WTC11 (cell line): ENCODE measurements around the gene FRMD8.

Experiments
- ATF2 ChIP-seq: sonication (generic); formaldehyde crosslinking; IDR thresholded peaks from 2 replicates; pipeline ENCODE4 v1.8.1; 2022; ENCODE audit warnings: low read depth, missing genetic modification reagents, borderline replicate concordance
- CREB1 ChIP-seq: sonication (generic); formaldehyde crosslinking; IDR thresholded peaks from 2 replicates; pipeline ENCODE4 v1.8.0; 2023; ENCODE audit warnings: mild to moderate bottlenecking, missing genetic modification reagents
- CTCF ChIP-seq: fragments of 200-600 bp; IDR thresholded peaks from 2 replicates; pipeline ENCODE4 v1.8.0; 2022; ENCODE audit warnings: antibody characterized with exemption
- ELF4 ChIP-seq: sonication (generic); formaldehyde crosslinking; IDR thresholded peaks from 2 replicates; pipeline ENCODE4 v1.8.1; 2022; ENCODE audit warnings: low read depth, mild to moderate bottlenecking, moderate library complexity, missing genetic modification reagents
- ESRRA ChIP-seq: sonication (generic); formaldehyde crosslinking; IDR thresholded peaks from 2 replicates; pipeline ENCODE4 v1.8.1; 2022; ENCODE audit warnings: mild to moderate bottlenecking, missing genetic modification reagents, borderline replicate concordance
- FOXK1 ChIP-seq: sonication (generic); formaldehyde crosslinking; IDR thresholded peaks from 2 replicates; pipeline ENCODE4 v1.8.0; 2022; ENCODE audit warnings: mild to moderate bottlenecking, moderate library complexity, missing genetic modification reagents
- GRHL2 ChIP-seq: fragments of 250-450 bp; sonication (Bioruptor Pico); IDR thresholded peaks from 2 replicates; pipeline ENCODE4 v1.8.0; 2022; ENCODE audit warnings: mild to moderate bottlenecking, moderate library complexity; ENCODE audit not compliant: insufficient replicate concordance, severe bottlenecking
- USF1 ChIP-seq: sonication (generic); formaldehyde crosslinking; IDR thresholded peaks from 2 replicates; pipeline ENCODE4 v1.8.0; 2022; ENCODE audit warnings: mild to moderate bottlenecking, missing genetic modification reagents
- USF2 ChIP-seq: sonication (generic); formaldehyde crosslinking; IDR thresholded peaks from 2 replicates; pipeline ENCODE4 v1.8.1; 2023; ENCODE audit warnings: mild to moderate bottlenecking, missing genetic modification reagents, moderate library complexity

DNA sequence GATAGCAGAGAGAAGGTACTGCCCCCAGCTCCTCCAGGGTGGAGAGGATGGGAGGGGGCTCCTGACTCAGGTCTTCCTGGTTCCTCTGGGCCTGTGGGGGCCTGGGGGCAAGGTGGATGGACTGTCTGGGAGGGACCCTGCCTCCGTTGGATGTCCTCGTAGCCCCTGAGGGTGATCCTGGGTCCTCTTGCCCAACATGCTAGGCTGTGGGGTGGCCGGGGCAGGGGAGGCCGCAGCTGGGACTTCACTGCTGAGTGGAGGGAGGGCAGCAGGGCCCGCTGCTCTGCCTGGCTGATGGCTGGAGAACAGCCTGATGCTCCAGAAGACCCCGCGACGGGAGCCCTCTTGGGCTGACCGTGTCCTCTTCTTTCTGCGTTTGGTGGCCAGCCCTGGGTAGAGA lies 13.4 kb downstream of the FRMD8 start:
- TF ChIP-seq CTCF (no peak), ELF4 (no peak), USF1 (CRISPR knock-in tag) (no peak), FOXK1 (no peak), ESRRA (CRISPR knock-in tag) (no peak), CREB1 (CRISPR knock-in tag) (no peak), GRHL2 (CRISPR knock-in tag) (no peak), ATF2 (CRISPR knock-in tag) (no peak), USF2 (CRISPR knock-in tag) (no peak)
